ENCODE measurements around the gene PPP2R1B.
"Not testable (repeated sequence)": the region's sequence is repeated elsewhere in the genome, so short reads cannot be mapped to it uniquely, and the experiment has no call there.

The PPP2R1B gene

DNA sequence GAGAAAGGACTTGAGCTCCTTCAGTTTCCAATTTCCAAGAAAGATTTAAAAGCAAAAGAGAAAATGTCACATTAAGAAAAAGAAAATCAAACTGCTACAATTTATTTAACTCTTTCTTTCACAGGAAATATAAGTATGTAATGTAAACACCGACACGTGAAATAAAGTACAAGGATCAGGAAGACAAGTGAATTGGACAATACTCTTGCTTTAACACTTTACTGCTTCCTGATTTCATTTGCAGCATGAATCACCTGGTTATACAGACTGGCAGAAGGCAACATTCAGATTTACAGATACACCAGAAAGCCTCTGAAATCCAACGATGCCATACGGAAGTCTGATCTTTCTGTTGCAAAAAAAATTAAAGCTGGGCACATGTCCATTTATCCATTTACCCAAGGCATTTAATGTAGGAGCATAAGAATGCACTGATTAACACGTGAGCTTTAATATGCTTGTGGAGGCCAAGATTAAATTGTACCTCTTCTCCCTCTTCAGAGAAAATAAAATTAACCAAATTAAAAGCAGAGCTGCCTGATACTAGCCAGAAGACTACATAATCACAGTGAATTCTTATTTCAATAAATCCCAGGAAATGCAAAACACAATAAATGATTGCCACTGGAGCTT, 16.0 kb upstream of the PPP2R1B start:
- DNase-seq = no peak

DNA sequence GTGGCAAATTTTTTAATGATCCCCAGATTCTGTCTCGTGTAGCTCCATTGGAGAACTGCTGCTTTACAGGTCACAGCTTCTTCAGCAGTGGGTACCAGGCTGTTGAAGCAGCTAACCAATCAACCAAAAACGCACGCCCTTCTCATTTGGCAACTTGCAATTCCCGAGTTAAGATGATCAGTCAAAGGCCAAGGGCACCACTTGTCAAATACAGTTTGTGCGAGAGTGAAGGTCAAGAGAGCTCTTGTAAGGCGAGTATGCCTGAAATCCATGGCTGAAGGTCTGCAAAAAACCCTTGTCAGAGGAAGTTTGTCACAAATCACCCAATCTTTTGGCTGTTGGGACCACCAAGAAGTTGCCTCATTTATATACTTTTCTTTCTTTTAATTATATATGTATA, 12.9 kb upstream of the PPP2R1B start:
- DNase-seq = no peak

DNA sequence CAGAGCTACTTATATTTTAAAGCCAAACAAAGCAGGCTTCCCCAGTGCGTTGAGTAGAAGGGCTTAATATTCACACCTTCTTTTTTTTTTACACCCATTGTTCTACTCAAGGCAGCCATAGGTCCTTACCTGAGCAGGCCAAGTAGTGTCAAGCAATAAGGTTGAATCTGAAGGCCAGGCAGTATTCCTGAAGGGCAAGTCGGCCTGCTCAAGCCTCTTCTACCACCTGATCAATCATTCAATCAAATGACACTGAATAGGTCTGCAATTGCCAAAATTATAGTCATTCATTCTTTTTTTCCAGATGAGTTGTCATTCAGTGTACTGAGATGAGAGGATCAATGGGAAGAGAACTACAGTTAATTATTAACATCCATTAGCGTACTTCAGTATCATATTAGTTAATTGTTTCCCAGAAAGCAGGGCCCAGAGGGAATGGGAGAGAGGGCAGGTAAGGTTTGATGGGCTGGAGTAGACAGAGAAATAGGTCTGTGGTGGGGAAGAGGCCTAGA, 11.9 kb upstream of the PPP2R1B start:
- no peak for DNase-seq

DNA sequence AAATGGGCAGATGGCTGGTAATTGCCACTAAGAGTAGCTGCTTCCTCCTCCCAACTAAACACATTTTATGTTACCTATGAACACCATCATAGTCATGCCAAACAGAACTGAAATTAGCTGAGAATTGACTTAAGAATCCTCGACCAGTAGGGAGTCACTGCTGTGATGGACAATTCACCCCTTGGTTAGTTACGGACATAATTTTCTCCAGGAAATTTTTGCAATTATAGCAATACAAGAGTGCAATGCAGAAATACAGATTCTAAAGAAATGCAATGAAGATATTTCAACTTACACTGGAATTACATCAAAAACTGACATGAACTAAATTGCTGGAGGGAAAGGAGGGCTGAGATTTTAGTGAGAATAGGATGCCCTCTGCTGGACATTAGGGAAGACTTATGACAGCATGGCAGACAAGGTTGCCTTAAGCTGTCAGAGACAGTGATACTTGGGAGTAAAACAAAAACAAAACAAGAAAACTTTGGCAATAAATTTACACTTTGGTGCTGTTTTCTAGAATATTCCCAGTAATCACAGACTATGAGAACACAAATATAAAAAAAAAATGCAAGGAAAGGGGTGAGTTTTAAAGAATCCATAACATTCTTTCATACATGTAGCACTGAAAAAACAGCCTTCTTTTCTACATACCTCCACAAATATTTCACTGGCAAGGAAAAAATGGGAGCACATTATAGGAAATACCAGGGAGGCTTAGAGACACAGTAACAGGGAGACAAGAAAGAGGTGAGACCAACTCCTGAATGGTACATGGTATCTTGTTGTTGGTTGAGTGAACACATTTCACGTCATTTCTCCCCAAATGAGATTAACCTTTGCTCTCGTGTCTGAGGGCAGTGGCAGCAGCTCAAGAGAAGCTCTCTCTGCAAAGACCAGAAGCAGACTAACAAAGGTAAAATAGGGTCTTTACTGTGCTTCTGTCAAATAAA, 11.2 kb upstream of the PPP2R1B start:
- peak; percentile 14 for DNase-seq

DNA sequence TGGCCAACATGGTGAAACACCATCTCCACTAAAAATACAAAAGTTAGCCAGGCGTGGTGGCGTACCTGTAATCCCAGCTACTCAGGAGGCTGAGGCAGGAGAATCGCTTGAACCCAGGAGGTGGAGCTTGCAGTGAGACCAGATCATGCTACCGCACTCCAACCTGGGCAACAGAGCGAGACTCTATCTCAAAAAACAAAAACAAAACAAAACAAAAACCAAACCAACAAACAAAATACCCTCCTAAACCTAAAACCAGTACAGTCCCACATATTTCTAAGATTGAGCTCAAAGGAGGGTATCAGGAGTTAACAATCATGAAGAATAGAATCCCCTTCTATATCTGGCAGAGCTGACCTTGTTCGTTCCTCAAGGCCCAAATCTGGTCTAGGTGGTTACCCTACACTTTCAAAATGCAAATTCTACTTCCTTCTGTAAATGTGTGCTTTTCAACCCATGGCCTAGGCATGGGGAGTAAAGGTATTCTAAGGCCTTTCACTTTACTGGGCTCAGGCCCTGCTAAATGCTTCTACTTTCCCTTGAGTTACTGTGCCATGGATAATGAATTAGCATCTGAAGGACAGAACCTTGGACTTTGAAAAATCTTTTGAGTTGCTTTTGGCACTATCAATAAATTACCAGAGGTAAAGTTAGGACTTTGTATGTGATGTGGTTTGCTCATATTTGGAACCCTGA, 10.4 kb upstream of the PPP2R1B start:
- DNase-seq = no peak

DNA sequence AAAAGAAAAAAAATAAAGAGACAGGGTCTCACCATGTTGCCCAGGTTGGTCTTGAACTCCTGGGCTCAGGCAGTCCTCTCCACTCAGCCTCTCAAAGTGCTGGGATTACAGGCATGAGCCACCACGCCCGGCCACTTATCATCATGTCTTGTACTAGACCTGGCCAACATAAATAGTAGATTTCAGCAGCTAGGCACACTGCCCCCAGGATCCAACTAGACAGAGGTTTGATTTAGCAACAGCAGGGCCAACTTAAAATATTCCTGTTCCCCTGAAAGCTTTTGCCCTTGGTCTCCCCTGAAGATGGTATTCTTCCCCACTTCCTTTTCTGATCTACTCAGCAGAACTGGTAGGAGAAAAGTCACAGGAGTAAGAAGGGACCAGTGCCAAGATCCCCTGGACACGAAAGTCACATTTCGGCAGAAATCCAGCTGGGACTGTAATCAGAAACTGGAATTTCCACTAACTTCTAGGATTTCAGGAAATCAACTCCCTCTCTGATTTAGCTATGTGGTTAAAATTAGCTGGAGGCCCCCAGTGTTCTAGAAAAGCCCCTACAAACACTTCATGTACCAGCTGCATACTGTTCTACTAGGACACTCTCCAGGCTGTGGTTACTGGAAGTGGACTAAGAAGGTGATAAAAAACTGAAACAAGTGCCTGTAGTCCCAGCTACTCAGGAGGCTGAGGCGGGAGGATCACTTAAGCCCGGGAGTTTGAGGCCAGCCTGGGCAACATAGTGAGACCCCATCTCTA, 8.9 kb upstream of the PPP2R1B start:
- no peak for DNase-seq

DNA sequence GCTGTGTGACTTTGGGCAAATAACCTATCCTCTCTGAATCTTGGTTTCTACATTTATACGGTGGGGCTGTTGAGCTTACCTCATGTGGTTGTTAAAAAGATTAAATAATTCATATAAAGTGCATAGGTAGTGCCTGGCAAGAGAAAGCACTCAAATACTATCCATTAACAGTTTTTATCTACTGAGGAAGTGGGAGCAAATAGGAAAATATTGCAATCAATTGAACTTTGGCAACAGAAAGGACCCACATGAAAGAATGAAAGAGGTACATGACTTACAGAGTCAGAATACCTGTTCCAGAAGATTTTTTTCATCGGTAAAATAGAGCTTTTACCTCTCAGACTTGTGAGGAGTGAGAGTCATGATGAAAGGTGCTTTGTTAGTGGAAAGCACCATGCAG, 6.3 kb upstream of the PPP2R1B start:
- DNase-seq = no peak

DNA sequence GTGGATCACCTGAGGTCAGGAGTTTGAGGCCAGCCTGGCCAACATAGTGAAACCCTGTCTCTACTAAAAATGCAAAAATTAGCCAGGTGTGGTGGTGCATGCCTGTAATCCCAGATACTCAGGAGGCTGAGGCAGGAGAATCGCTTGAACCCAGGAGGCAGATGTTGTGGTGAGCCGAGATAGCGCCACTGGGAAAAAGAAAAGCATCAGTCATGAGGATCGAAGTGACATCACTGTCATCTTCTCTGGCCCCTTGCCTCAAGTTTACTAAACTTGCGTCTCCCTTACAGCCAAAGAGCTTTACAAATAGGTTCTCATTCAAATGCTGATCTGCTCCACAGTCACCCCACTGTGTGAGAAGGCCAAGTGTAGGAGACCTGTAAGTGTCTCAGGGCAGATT, 5.0 kb upstream of the PPP2R1B start:
- DNase-seq = not testable (repeated sequence)

DNA sequence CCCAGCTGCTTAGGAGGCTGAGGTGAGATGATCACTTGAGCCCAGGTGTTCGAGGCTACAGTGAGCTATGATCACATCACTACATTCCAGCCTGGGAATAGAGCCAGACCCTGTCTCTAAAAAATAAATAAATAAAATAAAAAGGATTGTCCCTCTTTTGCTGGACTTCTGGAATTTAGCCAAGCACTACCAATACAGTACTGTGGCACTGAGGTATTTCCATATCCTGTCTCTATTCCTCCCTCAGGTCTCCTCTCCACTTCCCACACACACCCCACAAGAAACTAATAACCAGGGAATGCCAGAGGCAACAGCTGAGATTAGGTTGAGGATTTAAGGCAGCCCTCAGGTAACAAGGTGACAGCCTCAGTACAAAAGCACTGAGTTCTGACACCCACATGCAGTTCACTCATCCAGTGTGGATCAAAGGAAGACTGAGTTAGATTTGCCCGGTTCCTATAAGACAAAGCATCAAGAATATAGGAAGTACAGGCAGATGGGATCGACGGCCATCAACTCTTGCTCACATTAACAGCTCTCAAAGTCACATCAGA, 4.5 kb upstream of the PPP2R1B start:
- no peak for DNase-seq

DNA sequence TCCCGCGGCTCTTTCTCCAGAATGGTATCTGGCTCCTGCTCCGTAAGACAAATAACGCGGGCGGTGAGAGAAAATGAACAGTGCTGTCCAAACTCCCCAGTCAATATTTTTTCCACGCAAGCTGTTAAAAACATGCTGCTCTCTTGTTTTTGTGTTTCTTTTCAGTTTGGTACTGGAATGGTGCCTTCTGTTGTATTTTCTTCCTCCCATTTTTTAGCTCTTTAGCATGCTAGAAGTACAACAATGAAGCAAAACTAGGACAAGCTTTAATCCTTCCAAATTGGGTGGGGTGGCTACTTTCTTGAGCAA, 599 bp upstream of the PPP2R1B start:
- no peak for DNase-seq

DNA sequence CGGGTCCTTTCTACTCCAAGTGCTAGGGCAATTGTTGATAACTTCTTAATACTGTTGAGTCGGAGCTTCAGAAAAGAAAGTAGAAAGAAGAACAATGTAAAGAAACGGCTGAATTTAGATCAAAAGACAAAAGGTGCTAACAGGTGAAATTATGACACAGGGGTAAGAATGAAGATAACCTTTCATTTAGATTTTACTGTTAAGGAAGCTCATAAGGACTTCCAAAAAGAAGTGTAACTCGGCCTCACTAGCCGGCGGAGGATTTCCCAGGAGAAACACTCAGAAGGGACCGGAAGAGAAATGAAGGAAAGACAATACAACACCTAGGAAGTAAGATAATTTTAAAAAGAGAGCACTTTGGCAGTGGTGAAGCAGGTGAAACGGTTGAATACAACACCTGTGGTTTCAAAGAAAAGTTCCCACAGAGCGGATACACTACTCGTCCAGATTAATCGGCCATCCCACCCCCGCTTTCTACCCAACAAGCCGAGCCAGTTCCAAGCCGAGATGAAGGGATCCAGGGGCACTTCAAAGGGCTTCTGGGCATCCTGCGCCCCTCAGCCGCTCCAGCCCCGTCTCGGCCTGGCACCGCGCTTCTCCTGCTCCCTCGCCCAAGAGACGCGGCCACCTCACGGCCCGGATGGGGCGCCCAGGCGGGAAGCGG, 737 bp downstream of the PPP2R1B start:
- no peak for DNase-seq

DNA sequence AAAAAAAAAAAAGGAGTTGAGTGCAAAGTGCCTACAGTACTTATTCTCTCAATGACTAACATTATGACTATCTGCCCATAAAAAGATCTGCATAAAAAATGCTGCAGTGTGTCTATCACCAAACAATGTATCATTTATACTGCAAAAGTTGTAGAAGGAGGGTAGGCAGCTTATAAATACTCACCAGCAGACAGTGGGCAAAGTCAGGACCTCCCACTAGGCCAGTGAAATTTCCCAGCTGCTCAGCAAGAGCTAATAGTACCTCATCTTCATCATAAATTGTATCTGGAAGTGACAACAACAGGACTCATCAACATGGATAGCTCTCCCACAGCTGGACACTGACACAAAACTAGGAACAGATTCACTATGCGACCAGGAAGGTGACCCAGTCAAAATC, 1.6 kb downstream of the PPP2R1B start:
- DNase-seq = no peak

DNA sequence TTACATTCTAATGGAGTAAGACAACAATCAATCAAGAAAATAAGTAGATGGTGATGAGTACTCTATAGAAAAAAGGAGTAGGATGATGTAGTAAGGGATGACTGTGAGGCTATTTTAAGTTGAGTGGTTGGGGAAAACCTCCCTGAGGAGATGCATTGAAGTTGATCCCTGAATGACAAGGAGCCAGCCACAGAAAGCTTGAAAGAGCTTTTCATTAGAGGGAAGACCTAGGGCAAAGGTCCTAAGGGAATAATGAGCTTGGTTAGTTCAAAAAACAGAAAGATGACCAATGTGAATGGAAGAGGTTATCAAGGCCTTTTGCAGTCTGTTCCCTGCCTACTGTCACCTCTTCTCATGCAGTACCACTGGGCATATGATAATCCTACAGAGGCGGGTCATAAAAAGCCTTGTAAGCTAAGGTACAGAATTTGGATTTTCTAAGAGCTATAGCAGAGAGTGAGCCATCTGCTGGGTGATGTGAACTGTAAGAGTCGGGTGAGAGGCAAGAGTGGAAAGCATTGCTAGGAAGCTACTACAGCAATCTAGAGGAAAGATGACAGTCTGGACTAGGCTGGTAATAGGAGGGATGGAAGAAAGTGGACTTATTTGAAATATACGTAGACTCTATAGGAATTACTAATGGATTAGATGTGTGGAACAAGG, 3.1 kb downstream of the PPP2R1B start:
- DNase-seq = no peak

DNA sequence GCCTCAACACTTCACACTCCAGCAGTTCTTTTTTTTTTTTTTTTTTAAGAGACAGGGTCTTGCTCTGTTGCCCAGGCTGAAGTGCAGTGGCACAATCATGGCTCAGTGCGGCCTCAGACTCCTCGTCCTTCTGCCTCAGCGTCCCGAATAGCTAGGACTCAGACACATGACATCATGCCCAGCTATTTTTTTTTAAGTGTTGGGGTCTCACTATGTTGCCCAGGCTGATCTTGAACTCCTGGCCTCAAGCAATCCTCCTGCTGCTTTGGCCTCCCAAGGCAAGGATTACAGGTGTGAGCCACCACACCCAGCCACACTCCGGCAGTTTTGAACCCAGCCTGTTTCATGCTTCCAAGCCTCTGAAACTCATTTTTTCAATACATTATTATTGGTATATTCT, 3.7 kb downstream of the PPP2R1B start:
- no peak for DNase-seq

DNA sequence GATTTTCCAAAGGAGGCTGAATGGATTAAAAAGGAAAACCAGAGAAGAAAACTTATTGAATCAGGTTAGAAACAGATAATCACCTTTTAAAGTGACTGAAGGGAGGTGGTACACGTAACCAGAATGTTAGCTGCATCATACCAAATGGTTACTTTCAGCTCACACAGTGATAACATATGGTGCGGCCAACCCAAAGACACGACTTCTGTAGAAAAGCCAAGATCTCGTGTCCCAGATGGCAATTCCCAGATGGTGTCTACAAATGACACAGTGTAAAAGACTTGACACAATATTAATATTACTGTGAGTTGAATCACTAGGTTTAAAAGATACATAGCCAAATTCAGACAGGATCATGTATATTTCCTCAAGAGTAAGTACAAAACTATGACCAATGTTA, 5.2 kb downstream of the PPP2R1B start:
- no peak for DNase-seq

DNA sequence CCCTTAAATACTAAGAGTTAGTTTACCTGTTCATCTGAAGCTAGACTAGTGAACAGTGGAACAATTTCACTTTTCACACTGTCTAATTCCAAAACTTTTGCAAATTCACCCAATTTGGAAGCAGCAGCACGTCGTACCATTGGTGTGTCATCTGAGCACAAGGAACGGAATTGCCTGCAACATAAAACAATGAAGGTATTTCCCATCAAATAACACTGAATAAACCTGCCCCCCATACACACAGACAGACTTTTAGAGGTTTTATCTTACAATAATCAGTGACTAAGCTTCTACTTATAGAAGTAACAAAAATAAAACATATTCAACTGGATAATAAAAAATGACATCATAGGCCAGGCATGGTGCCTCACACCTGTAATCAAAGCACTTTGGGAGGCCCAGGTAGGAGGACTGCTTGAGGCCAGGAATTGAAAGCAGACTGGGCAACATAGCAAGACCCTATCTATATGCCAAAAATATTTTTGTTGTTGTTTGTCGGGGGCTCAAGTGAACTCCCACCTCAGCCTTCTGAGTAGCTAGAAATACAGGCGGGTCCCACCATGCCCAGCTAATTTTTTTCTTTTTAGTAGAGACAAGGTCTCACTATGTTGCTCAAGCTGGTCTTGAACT, 6.3 kb downstream of the PPP2R1B start:
- DNase-seq = no peak

DNA sequence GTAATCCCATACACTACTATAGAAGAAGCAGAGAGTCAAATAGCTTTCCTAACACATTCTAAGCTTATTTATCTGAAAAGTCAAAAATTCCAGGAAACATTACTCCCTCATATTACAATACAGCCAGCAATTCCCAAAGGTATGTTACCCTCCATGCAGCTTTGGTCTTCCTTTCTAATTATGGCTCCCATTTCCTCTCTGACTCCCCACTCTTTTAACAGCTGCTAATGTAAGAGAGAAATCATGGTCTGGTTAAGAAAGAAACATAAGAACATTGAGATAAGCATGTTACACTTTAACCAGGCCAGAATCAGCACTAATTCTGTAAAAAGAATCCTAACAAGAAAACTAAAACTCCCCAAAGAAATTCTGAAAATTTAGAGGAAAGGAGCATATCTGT, 6.8 kb downstream of the PPP2R1B start:
- no peak for DNase-seq

DNA sequence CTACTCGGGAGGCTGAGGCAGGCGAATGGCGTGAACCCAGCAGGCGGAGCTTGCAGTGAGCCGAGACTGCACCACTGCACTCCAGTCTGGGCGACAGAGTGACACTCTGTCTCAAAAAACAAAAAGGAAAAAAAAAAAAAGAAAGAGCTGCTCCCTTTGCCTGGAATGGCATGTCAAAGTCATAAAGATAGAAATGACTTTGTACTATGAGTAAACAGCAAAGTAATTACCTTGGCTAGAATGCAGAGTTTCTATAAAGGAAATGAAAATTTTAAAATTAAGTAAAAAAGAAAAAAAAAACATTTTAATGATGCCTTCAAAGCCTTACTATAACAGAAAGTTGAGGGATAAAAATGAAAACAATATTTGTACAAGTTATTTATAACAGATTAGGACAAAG, 10.1 kb downstream of the PPP2R1B start:
- DNase-seq = no peak

DNA sequence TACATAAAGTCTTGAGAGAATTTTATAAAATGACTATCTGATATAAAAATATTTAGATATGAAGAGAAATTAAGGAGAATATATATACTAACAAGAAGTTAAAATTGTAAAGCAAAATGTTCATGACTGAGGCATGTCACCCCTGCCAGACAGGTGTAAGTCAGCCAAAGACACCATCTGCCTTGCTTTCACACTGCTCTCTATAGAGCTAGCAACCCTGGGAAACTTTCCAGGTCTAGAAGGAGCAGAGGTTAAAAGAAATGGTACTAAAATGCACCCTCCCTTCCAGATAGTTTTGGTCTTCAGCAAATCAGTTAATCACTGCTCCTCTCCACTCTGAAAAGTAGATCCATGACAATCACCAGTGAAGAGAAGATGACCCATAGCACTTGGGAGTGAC, 16.5 kb downstream of the PPP2R1B start:
- DNase-seq = no peak

DNA sequence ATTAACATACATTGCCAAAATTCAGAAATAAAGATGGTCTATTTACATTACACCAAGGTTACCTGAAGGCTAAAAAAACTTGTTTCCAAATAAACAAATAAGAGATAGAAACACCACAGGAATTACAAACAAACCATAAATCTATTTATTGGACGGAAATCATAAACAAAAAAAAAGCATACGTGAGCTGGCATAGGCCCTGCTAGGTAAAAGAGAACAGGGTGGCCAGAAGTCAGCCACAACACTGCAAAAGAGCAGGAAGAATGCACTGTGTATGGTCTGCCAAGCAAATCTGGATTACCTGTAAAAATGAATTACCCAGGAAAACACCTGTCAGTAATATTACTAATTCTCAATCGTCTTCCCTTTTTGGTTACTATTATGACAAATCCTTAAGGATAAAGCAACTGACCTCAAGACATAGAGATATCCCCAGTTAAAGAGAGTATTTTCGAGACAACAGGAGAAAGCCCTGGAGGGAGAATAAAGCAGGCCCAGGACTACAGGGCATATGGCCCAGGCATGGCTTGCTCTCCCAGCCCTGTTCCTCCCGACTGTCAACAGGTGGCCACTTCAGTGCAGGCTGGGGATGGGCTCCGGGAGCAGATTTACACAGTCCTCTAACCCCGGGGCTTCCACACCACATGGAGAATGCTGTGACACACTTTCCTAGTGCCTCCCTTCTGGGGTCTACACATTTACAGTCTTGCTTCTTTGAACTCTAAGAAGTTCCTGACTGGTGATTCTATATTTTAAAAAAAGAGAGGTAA, 18.0 kb downstream of the PPP2R1B start:
- DNase-seq = no peak

All from effector CD4-positive, alpha-beta T cell (primary cell).